BJ (cell line): ENCODE measurements around the gene RDH16. TPM values are rescaled to one million over a fixed set of nuclear protein-coding genes. Genes with fewer than 3 reads are reported as not detected.
"Not testable (repeated sequence)": the region's sequence is repeated elsewhere in the genome, so short reads cannot be mapped to it uniquely, and the experiment has no call there.

ENCODE experiments used
- CTCF ChIA-PET: fragments of 350-600 bp; formaldehyde crosslinking; extraction: SDS; loops from one replicate; lab custom pipeline; 2021; ENCODE audit warnings: antibody characterized with exemption, inconsistent platforms; lab: Yijun Ruan, JAX
- POLR2A ChIA-PET: fragments of 300-600 bp; sonication (Branson Sonifier 250); formaldehyde crosslinking; extraction: SDS; loops from one replicate; lab custom pipeline; 2021; ENCODE audit warnings: antibody characterized with exemption; lab: Charles Lee
- DNase-seq: peaks from one replicate; pipeline ENCODE4 v3.0.0-alpha.2; 2011; ENCODE audit warnings: low read depth
- H3K27me3 ChIP-seq: 2 replicates; pipeline ENCODE4 v1.6.0; 2011; ENCODE audit warnings: low read length; ENCODE audit not compliant: control insufficient read depth, insufficient read depth
- H3K36me3 ChIP-seq: 2 replicates; pipeline ENCODE4 v1.5.1; 2011; ENCODE audit warnings: low read length; ENCODE audit not compliant: control insufficient read depth, insufficient read depth
- H3K4me3 ChIP-seq: 2 replicates; pipeline ENCODE4 v1.5.1; 2011; ENCODE audit warnings: low read depth, mild to moderate bottlenecking, control low read depth, low read length
- polyA plus RNA-seq: library from polyadenylated mRNA; depleted of rRNA; stranded (reverse); fragments of >200 nt; gene quantifications from 2 replicates; pipeline ENCODE4 v1.2.3, GENCODE V29; 2011
- TF ChIP-seq, protein P1 (sequence below): IDR thresholded peaks from 2 replicates; pipeline ENCODE4 v1.5.1; 2011; ENCODE audit warnings: low read depth, mild to moderate bottlenecking, control low read depth, inconsistent platforms, low read length, moderate library complexity; ENCODE audit not compliant: insufficient read depth

The RDH16 gene
- polyA plus RNA-seq, 1 experiment: 0.07 TPM

DNA sequence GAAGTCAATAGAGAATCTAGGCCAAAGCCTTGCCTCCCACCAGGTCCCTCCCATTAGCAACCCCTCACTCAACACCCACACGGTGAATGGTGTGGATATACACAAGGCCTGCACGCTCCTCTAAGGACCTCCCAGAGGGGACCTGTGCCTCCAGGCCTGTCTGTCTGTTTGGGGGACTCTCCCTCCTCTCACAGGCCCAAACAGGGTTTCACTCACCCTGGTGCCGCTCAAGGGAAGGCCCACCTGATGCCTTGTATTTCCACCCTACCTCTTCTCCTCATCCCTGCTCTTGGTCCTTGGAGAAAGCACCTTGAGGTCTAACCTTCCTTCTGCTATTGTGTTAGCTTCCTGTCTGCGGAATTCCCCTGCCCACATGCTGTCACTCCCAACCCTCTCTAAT, 27.6 kb downstream of the RDH16 start:
- Histone ChIP-seq H3K36me3 (no peaks in the 10 kb centered on the region), H3K4me3 (no peak overlapping the region), H3K27me3 (peaks cover 10% of the 10 kb centered on the region)
- TF ChIP-seq, protein P1, sequence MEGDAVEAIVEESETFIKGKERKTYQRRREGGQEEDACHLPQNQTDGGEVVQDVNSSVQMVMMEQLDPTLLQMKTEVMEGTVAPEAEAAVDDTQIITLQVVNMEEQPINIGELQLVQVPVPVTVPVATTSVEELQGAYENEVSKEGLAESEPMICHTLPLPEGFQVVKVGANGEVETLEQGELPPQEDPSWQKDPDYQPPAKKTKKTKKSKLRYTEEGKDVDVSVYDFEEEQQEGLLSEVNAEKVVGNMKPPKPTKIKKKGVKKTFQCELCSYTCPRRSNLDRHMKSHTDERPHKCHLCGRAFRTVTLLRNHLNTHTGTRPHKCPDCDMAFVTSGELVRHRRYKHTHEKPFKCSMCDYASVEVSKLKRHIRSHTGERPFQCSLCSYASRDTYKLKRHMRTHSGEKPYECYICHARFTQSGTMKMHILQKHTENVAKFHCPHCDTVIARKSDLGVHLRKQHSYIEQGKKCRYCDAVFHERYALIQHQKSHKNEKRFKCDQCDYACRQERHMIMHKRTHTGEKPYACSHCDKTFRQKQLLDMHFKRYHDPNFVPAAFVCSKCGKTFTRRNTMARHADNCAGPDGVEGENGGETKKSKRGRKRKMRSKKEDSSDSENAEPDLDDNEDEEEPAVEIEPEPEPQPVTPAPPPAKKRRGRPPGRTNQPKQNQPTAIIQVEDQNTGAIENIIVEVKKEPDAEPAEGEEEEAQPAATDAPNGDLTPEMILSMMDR: no peak
- POLR2A ChIA-PET: no interaction called here
- CTCF ChIA-PET: no interaction called here
- DNase-seq: no peak

DNA sequence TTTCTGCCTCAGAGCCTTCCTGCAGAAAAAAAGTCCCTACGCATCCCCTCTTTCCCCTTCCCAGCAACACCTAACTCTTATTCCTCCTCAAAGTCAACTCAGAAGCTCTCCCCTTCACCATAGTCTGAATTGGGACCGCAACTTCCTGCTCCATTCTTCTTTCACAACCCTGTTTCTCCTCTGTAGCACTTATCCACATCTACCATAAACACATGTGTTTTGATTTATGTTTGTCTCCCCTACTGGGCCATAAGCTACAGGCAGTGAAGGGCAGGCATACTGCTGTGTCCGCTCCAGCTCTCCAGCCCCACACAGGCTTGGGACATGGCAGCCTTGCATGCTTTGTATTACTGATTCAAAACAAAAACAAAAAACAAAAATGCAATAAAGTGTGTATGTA, 29.1 kb downstream of the RDH16 start:
- Histone ChIP-seq H3K27me3 (peaks cover 10% of the 10 kb centered on the region), H3K4me3 (no peak overlapping the region), H3K36me3 (no peaks in the 10 kb centered on the region)
- POLR2A ChIA-PET: no interaction called here
- DNase-seq: no peak
- TF ChIP-seq, protein P1: no peak
- CTCF ChIA-PET: interaction anchor here (0.9 kb wide), 1 partner anchor 47 kb away, joined by 3 read pairs; no protein-coding TSS in a partner anchor

DNA sequence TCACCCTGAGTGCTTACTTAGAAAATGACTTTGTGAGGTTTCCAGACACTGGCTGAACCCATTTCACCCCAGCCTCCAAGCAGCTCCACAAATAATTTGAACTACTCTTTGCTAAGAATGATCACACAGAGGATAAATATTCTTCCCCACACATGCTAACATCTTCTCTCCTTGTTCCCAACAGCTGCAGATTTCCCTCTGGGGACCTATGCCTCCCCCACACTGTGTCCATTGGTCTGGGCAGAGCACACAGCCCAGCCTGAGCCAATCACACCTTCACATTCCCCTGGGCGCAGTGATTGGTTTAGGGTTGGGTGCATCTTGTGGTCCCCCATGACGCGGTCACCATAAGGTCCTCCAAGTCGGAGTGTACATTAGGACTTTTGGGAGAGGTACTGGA, 30.1 kb downstream of the RDH16 start:
- TF ChIP-seq, protein P1: no peak
- peaks cover 10% of the 10 kb centered on the region for H3K27me3 ChIP-seq
- no peaks in the 10 kb centered on the region for H3K36me3 ChIP-seq
- H3K4me3 ChIP-seq: no peak overlapping the region
- ChIA-PET CTCF (interaction anchor here (1.2 kb wide), 1 partner anchor 9 kb away, joined by 3 read pairs; no protein-coding TSS in a partner anchor), POLR2A (no interaction called here)
- no peak for DNase-seq

DNA sequence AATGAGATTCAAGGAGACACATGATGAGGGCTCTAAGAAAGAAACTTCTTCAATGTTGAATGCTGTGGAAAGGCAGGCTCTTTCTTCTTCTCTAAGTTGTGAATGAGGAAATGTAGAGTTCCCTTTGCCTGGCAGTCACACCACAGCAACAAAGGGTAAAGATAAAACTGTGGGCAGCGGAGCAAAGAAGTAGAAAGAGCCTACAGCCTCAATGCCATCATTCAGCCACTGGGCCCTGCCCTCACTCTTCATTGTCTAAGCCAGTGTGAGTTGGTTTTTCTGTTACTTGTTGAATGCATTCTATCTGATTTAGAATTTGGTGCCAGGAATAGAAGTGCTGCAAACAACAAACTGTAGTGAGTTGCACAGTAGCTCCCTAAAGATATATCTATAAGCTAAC, 35.4 kb downstream of the RDH16 start:
- CTCF ChIA-PET: no interaction called here
- no peak for DNase-seq
- TF ChIP-seq, protein P1: no peak
- H3K27me3 ChIP-seq: peaks cover 4% of the 10 kb centered on the region
- H3K36me3 ChIP-seq: no peaks in the 10 kb centered on the region
- POLR2A ChIA-PET: no interaction called here
- no peak overlapping the region for H3K4me3 ChIP-seq

DNA sequence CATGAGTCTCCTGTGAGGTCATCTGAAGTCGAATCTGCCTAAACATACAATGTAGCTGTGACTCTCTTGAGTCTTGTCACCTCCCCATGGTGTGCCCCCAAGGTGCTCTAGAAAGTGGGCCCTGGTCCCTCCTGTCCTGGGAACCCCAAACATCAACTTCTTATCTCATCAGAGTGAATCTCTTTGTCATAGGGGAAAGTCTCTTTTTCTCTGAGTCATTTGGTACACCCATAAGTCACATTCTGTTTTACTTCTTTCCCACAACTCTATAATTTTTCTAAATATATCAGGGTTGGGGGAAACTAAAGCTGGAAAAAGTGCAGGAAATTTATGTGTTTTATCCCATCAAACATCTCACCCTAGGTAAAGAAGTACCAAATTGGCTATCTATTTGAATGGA, 36.1 kb downstream of the RDH16 start:
- H3K27me3 ChIP-seq: peaks cover 4% of the 10 kb centered on the region
- no peak overlapping the region for H3K4me3 ChIP-seq
- no peak for DNase-seq
- ChIA-PET POLR2A (no interaction called here), CTCF (no interaction called here)
- no peaks in the 10 kb centered on the region for H3K36me3 ChIP-seq
- TF ChIP-seq, protein P1: no peak

DNA sequence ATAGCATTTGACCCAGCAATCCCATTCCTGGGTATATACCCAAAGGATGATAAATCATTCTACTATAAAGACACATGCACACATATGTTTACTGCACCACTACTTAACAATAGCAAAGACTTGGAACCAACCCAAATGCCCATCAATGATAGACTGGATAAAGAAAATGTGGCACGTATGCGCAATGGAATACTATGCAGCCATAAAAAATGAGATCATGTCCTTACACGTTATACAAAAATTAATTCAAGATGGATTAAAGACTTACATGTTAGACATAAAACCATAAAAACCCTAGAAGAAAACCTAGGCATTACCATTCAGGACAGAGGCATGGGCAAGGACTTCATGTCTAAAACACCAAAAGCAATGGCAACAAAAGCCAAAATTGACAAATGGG, 39.3 kb downstream of the RDH16 start:
- POLR2A ChIA-PET, H3K4me3 ChIP-seq, DNase-seq, H3K36me3 ChIP-seq, H3K27me3 ChIP-seq, CTCF ChIA-PET: not testable (repeated sequence)
